NCI-H1105 treated with DMSO at 0.1 percent for 48 hours (cell line): ENCODE results near the gene LRRC4B.
"Not testable (repeated sequence)": the region's sequence is repeated elsewhere in the genome, so short reads cannot be mapped to it uniquely, and the experiment has no call there.

Experiments
- DNase-seq: peaks from one replicate; lab custom pipeline; 2025; lab: John Stamatoyannopoulos, UW

Gene LRRC4B

DNA sequence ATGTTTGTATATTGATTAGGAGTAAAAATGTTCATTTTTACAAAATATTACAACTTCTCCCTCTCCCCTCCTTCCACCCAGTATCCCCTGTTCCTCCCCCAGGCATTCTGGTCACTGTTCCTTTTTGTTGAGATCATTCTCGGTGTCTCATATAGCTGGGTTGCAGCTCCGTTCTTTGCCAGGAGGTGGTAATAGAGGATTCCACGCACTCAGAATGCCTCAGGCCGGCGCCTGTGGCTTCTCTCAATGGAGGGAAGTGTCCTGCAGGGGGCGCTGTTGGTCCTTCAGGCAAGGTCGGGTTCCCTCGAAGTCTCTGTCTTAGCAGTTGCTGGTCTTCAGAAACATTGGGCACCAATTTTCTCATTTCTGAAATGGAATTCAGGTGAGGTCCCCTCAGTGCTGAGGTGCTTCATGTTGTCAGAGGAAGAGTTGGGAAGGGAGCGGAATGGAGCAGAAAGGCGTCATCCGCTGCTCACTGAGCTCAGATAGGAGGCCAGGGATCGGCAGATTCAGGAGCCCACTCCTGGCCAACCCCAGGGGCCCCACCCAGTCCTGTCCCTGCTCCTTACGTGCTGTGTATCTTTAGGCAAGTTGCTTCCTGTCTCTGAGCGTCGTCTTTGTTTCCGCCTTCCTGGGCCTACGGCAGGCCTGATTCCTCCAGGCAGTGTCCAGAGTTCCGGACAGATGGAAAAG is 81.3 kb downstream of the LRRC4B start:
- no peak for DNase-seq

DNA sequence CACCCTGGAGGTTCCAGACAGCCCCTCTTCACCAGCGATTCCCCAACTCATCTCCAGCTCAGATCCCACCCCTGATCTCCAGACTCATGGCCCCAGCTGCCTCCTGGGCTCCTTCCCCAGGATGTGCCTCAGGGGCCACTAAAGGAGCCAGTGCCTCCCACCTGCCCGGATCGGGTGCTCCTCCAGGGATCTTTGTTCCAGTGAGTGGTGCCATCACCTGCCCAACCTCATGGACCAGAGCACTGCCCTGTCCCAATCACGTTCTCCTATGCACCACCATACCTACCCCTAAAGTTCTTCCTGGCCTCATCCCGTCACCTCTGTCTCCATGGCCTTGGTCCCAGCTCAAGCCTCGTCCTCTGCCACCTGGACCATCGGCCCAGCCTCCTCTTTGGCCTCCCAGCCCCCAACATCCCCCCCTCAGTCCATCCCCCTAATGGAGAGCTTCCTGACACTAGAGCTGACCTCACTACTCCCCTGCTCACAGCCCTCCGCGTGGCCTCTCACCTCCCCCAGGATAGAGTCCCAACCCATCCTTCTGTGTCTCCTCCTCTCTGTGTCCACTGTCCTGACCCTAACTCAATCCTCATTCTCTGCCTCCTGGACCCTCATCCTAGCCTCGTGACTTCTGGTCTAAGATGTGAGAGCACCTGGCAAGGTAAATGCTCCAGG is 82.8 kb downstream of the LRRC4B start:
- no peak for DNase-seq

DNA sequence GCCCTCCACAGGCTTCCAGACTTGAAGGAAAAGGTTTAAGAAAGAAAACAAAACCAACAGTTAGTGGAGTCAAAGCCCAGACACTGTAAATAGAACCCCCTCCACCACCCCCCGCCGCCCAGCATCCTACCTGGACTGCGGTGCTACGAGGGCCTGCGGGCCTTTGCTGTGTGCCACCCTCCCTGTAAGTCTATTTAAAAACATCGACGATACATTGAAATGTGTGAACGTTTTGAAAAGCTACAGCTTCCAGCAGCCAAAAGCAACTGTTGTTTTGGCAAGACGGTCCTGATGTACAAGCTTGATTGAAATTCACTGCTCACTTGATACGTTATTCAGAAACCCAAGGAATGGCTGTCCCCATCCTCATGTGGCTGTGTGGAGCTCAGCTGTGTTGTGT is 85.3 kb downstream of the LRRC4B start:
- DNase-seq, result no peak

DNA sequence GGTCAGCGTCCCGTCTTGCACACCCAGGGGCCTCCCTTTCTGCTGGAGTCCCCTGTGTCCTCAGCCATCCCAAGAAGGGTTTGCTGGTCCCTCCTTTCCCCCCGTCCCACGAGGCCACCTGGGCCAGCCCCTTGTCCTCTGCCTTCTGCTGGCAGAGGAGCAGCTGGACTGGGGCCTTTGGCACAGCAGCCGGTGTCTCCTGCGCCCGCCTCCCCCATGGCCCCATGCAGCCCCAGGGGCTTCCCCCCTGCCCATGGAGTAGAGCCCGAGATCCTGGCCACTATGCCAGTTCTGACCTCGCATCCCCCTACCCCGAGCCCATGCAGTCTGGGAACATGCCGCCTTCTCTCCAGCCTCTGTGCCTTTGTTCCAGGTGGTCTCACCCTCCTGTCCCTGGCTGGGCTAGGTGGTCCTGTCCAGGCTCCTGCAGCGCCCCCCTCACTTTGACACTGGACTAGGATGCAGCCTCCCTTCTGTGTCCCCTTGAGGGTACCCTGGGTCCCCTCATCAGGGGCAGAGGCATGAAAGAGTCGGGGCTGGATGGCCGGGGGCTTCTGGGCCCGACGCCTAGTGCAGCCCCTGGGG is 85.9 kb downstream of the LRRC4B start:
- no peak for DNase-seq

DNA sequence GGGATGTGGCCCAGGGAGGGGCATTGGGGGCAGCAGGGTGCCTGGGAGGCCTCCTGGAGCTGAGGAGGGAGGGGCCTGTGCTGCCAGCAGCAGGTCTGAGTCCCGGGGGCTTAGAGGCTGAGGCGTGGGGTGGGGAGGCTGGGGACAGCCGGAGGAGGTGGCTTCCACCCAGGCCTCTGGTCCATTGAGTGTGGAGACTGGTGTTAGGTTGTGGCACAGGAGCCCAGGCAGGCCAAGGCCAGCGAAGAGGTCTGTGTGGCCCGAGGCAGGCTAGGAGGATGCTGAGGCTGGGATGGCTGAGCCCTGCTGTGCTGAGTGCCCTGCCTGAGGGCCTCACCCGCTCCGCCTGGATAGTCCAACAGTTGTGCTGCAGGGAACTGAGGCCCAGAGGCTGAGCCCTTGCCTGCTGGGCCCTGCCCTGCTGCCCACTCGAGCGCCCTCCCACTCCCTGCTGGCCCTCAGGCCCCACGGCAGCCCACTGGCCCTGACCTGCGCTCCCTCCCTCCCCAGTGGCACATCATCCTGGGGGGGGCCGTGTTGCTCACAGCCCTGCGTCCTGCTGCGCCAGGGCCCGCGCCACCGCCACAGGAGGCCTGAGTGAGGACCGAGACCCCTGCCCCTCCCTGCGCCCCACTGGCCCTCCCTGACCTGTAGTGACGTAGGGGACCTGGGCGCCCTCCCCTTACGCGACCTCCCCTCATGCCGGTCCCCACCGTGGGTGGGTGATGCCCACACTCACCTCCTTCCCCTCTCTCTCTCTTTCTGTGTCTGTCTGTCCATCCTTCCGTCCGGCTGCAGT is 86.7 kb downstream of the LRRC4B start:
- no peak for DNase-seq

DNA sequence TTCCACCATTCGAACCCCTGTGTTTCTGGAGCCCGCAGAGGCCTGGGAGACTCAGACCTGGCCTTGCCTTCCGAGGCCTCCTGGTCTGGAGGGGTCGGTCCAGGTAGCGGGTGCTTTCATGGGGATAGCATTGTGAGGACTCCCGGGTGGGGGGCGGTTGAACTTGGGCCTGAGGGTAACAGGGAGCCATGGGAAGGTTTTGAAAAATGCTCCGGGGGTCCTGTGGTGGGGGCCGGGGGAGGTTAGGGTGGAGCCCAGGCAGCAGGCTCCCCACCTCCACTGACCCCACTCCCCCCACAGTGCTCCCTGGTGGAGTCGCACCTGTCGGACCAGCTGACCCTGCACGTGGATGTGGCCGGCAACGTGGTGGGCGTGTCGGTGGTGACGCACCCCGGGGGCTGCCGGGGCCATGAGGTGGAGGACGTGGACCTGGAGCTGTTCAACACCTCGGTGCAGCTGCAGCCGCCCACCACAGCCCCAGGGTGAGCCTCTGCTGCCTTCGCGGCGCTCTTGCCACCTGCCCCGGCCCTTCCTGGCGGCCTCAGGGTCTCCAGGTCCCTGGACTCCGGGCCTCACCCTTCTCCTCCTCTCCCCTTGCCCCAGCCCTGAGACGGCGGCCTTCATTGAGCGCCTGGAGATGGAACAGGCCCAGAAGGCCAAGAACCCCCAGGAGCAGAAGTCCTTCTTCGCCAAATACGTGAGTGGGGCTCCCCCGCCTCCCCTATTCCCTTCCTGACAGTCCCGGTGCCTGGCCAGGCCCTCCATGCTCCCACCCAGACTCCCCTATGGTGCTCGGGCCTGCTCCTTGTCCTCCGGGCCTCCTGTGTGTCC is 87.7 kb downstream of the LRRC4B start:
- DNase-seq, result no peak

DNA sequence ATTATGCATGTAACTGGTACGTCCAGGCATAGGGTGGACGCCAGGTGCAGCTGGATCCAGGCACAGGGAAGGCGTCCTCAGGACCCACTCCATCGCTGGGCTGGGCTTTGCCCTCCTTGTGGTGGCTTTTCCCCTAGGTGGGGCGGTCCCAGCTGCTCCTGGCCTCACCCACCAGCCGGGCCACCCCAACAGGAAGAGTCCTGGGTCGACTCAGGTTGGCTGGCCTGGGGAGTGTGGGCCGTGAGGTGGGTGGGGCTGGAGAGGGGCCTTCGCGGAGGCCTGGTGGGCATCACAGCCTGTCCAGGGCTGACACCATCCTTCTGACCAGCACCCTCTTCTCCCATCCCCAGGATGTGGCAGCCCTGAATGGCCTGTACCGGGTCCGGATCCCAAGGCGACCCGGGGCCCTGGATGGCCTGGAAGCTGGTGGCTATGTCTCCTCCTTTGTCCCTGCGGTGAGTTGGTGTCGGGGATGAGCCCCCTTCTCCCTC is 88.4 kb downstream of the LRRC4B start:
- no peak for DNase-seq

DNA sequence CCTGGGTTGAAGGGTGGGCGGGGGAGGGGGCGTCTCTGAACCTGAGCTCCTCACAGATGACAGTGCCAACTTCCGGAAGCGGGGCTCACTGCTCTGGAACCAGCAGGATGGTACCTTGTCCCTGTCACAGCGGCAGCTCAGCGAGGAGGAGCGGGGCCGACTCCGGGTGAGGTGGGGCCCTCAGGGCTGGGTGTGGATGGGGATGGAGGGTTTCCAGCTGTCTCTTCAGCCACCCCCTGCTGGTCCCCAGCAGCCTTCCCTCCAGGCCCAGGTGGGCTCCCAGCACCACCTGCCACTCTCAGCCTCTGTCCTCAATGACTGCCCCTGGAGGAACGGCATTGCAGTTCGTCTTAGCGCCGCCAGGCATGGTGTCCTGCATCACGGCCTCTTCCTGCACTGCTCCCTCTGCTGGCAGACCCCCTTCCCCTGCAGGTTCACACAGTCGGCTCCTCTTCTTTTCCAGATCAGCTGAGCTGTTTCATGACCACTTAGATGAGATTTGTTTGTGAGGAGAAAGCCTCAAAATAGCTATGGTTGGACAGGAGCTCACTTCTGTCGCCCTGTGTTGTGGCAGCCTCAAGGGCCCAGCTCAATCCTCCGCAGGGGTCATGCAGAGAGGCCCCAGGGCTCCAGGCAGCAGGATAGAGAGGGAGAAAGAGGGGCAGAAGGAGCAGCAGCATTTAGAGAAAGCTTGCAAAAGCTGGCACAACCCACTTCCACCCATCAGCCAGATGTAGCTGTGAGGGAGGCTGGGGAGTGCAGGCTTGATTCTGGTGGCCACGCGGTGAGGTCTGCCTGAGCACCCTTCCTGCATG is 89.1 kb downstream of the LRRC4B start:
- no peak for DNase-seq

DNA sequence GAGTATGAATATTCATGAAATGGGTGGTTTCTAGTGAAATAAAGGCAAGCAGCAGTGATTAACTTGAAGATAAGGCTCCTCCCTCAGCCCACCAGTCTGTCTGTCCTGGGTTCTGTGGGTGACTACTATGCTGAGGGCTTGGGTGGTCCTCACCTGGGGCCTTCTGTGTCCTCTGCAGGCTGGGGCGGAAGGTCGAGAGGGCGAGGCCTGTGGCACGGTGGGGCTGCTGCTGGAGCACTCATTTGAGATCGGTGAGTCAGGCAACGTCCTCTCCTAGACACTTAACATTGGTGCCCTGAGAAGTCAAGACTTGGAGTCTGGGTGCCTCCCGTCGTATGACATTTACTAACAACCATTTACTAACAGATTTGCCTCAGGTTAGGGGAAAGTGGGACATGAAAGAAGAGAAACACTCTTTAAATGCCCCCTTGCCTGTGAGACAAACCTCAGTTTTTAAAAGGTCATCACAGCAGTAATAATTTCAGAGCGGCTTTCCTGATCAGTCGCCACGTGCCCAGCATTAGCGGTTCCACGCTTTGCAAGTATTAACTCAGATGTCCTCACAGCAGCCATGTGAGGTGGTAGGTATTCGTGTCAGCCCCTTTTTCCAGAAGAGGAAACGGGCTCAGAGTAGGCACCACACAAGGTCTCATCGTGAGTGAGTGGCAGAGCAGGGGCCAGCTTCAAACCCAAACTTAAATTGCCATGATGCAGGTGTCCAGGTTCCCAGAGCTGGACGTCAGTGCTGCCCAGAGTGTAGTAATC is 90.3 kb downstream of the LRRC4B start:
- DNase-seq, result no peak

DNA sequence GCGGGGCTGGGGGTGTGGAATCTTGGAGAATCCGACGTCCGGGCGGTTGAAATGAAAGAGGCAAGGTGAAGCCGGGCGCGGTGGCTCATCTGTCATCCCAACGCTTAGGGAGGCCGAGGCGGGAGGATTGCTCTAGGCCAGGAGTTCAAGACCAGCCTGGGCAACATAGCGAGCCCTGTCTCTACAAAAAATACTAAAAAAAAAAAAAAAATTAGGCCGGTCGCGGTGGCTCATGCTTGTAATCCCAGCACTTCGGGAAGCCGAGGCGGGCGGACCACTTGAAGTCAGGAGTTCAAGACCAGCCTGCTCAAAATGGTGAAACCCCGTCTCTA is 91.4 kb downstream of the LRRC4B start:
- DNase-seq, result no peak

DNA sequence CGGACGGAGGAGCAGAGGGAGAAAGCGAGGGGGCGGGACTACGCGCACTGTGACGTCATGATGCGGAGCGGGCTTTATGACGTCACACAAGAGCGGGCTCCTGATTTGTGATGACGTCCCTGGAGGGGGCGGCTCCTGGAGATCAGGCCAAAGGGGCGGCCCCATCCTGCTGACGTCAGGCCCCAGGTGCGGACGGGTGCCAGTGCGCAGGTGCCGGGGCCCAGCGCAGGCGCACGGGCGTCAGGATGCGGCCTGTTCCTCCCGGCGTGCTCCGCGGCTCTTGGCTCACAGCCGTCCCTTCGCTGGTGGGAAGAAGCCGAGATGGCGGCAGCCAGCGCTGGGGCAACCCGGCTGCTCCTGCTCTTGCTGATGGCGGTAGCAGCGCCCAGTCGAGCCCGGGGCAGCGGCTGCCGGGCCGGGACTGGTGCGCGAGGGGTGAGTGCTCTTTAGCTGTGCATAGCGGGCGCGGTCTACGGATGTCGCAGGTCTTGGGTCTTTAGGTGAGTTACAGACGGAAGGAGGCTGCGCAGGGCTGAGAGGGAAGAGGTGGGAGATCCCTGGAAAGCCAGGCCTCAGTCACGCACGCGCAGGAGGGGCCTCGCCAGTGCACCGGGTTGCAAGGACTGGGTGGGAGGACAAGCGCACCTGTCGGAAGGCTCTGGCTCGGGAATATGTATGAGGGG is 91.9 kb downstream of the LRRC4B start, which contains the start of the genes EMC10 and GARIN5A:
Gene EMC10 (plus strand): TSS at position 284 of the 683 bp plus-strand sequence. CDS start 38 bp downstream, at position 322.
Gene GARIN5A (minus strand): TSS at position 625 of the 683 bp plus-strand sequence. CDS start 460 bp downstream, at position 165.
- peak; percentile 91 for DNase-seq

DNA sequence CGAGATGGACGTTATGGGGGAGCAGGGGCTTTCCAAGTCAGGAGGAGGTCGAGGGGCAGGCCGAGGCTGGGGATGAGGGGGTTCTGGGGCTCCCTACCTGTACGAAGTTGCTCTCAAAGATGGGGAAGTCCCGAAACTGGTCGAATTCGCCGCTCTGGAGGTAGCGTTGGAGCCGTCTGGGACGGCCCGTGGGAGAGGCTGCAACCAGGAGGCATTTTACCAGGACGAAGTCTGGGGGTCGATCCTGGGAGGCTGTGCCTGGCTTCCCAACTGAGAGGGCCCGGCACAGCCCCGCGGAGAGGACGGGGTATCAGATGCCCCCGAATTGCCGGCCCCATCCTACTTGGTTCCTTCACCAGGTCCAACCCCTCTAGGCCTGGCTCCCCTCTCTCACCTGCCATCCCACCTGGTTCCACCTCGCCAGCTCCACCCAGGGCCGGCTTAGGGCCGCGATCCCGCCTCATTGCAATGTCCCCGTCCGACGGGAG is 92.5 kb downstream of the LRRC4B start:
- no peak for DNase-seq

DNA sequence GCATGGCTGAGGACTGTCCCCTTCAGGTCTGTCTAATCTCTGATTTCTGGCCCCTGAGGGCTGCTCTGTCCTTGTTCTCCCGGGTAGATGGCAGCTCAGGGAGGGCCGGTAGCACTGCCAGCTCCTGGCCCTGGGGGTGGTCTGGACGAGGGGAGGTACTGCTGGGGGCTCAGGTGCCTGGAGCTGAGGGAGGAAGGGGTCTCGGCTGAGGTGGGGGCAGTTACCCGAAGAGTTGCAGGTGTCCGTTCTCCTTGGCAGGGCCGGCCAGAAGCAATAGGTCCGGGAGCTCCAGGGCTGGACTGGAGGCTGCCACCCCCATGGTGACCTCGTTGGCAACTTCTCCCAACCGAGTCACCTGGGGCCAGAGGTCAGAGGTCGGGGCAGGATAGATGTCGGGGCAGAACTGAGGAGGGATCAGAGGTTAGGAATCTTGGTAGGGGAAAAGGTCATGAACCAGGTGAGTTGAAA is 93.1 kb downstream of the LRRC4B start:
- DNase-seq, result no peak

DNA sequence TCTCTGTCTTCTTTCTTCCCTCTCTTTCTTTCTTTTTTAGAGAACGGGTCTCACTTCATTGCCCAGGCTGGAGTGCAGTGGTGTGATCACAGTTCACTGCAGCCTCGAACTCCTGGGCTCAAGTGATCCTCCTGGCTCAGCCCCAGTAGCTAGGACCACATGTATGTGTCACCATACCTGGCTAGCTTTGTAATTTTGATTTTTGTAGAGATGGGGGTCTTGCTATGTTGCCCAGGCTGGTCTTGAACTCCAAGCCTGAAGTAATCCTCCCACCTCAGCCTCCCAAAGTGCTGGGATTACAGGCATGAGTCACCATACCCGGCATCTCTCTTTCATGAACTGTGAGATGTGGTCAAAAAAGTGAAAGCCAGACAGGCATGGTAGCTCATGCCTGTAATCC is 94.9 kb downstream of the LRRC4B start:
- DNase-seq, result not testable (repeated sequence)

DNA sequence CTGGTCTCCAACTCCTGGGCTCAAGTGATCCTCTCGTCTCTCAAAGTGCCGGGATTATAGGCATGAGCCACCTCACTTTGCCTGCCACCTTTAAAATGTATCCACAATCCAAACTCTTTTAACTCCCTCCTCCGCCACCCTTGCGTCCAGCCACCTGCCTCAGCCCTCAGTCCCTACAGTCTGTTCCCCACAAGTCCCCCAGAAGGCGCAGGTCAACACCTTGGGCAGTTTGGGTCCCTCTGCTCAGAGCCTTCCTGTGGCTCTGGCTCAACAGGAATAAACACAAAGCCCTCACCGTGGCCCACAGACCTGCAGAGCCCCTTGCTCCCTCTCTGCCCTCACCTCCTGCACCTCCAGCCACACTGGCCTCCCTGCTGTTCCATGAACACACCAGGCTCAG is 99.4 kb downstream of the LRRC4B start:
- no peak for DNase-seq

DNA sequence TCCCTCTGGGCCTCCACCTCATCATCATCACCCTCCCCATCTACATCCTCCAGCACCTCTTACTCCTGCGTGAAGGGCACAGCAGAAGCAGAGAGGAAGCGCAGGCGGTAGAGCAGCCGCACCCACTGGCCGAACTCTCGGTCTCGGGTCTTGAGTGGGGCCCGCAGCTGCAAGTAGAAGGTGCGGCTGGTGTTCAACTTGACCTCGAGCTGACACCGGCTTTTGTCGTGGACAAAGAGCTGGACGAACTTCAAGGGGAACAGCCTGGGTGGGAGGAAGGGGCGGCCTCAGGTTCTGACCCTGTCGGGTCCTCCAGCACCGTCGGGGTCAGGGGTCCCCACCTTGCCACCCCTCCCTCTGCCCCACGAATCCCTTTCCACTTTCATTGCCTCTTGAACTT is 100.7 kb downstream of the LRRC4B start:
- no peak for DNase-seq
